Measurements from ENCODE around the gene DBI. TPM values are rescaled to one million over a fixed set of nuclear protein-coding genes. Genes with fewer than 3 reads are reported as not detected.
A peak's percentile ranks its signal among the peaks of the same experiment; 100 is the strongest.

DBI gene
- total and polyA plus RNA-seq, 2 of the 13 experiments (the other 11 are each of a cell fraction or from before 2014, with no cell fraction given): 330 to 659 TPM

- TF ChIP-seq ZNF382 (CRISPR knock-in tag; IDR thresholded peaks at IDR 0.05; ENCODE audit: borderline replicate concordance) (no peak), NFYB (CRISPR knock-in tag; IDR thresholded peaks at IDR 0.05) (peak; percentile 86), NRL (CRISPR knock-in tag; IDR thresholded peaks at IDR 0.05; ENCODE audit: borderline replicate concordance) (peak; percentile 88; the same call in 1 of the 2 replicates), GPBP1L1 (CRISPR knock-in tag; IDR thresholded peaks at IDR 0.05) (no peak), GTF3A (CRISPR knock-in tag; conservative IDR thresholded peaks at IDR 0.05) (no peak), ZFP90 (CRISPR knock-in tag; IDR thresholded peaks at IDR 0.05; ENCODE audit: borderline replicate concordance) (peak; percentile 36; the same call in 1 of the 2 replicates), PITX1 (CRISPR knock-in tag; IDR thresholded peaks at IDR 0.05) (peak; percentile 84), ZGPAT (CRISPR knock-in tag; IDR thresholded peaks at IDR 0.05) (peak; percentile 96), ZBTB10 (CRISPR knock-in tag; IDR thresholded peaks at IDR 0.05; ENCODE audit: borderline replicate concordance) (no peak; the same call in 1 of the 2 replicates), TAF1 (CRISPR knock-in tag; IDR thresholded peaks at IDR 0.05) (peak; percentile 97), ZBTB34 (CRISPR knock-in tag; IDR thresholded peaks at IDR 0.05) (no peak; the same call in none of the 2 replicates), ZNF709 (CRISPR knock-in tag; IDR thresholded peaks at IDR 0.05) (peak; percentile 97), MAFF (IDR thresholded peaks at IDR 0.05; ENCODE audit: low read depth, low read length) (no peak), AFF4 (CRISPR knock-in tag; IDR thresholded peaks at IDR 0.05) (no peak; the same call in 1 of the 2 replicates)
- TF ChIP-seq, protein P1, sequence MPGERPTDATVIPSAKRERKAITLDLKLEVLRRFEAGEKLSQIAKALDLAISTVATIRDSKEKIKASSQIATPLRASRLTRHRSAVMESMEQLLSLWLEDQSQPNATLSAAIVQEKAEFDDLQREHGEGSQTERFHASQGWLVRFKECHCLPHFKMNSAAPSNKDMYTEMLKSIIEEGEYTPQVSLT (CRISPR knock-in tag; IDR thresholded peaks at IDR 0.05; ENCODE audit: borderline replicate concordance, low read depth): peak; percentile 36; the same call in 1 of the 2 replicates
Observed at GRCh38 chr2:119366649-119367471, at the start of gene DBI, which contains the start of gene C2orf76 (continued).

Data from HepG2 (cell line).